GM10266 (cell line): ENCODE measurements around the gene DTNBP1.
"Not testable (repeated sequence)": the region's sequence is repeated elsewhere in the genome, so short reads cannot be mapped to it uniquely, and the experiment has no call there.

Experiments
- DNase-seq: peaks from one replicate; pipeline ENCODE4 v3.0.0; 2012; ENCODE audit errors: extremely low spot score
- CTCF ChIP-seq: IDR thresholded peaks from 2 replicates; pipeline ENCODE4 v1.5.1; 2012; ENCODE audit warnings: mild to moderate bottlenecking, low read depth; ENCODE audit not compliant: control insufficient read depth, insufficient read depth; ENCODE audit errors: missing control alignments

The DTNBP1 gene

GRCh38 chr6:15657290-15657689 is 5.5 kb downstream of the DTNBP1 start:
- TF ChIP-seq CTCF, result no peak
- no peak for DNase-seq

- no peak for DNase-seq
- TF ChIP-seq CTCF, result no peak
Measured at GRCh38 chr6:15656145-15656544, 6.7 kb downstream of the DTNBP1 start.

- no peak for TF ChIP-seq CTCF
- no peak for DNase-seq
Measured at GRCh38 chr6:15654250-15654649, 8.6 kb downstream of the DTNBP1 start.

- TF ChIP-seq CTCF, result no peak
- DNase-seq, result peak; percentile 37
Measured at GRCh38 chr6:15653581-15653980, 9.2 kb downstream of the DTNBP1 start.

GRCh38 chr6:15650004-15650559 is 12.7 kb downstream of the DTNBP1 start:
- not testable (repeated sequence) for DNase-seq

- no peak for TF ChIP-seq CTCF
- DNase-seq, result no peak
Measured at GRCh38 chr6:15644904-15645303, 17.9 kb downstream of the DTNBP1 start.

- TF ChIP-seq CTCF, result no peak
- DNase-seq, result no peak
Measured at GRCh38 chr6:15643542-15643941, 19.3 kb downstream of the DTNBP1 start.

GRCh38 chr6:15642276-15642675 is 20.6 kb downstream of the DTNBP1 start:
- no peak for DNase-seq
- no peak for TF ChIP-seq CTCF
